Ammon's horn (tissue), 1 donor: ENCODE measurements around the gene C19orf85.

Experiments used
- DNase-seq: peaks from one replicate; pipeline ENCODE4 v3.0.0-alpha.2; 2016; ENCODE audit warnings: low spot score

Gene C19orf85

GRCh38 chr19:55477905-55478304 lies 13.4 kb upstream of the C19orf85 start:
- no peak for DNase-seq

GRCh38 chr19:55476100-55476775 lies 11.7 kb upstream of the C19orf85 start, which contains the start of gene ZNF628:
Gene ZNF628, plus strand, starts transcription at chr19:55476617. Its CDS starts 3,294 bp downstream, at chr19:55479911.
- DNase-seq = peak; percentile 99

GRCh38 chr19:55474269-55475265 lies 10.0 kb upstream of the C19orf85 start:
- DNase-seq = no peak

- no peak for DNase-seq
These were observed 8.9 kb upstream of the C19orf85 start for GRCh38 chr19:55473225-55474012.

- DNase-seq = no peak
These were observed 7.9 kb upstream of the C19orf85 start for GRCh38 chr19:55472463-55472862.

- no peak for DNase-seq
These were observed 6.7 kb upstream of the C19orf85 start for GRCh38 chr19:55471266-55471665.

- no peak for DNase-seq
These were observed 3.5 kb upstream of the C19orf85 start for GRCh38 chr19:55468054-55468393.

GRCh38 chr19:55467236-55468053 lies 2.9 kb upstream of the C19orf85 start:
- DNase-seq = peak; percentile 54

- DNase-seq = no peak
These were observed 1.7 kb upstream of the C19orf85 start for GRCh38 chr19:55466241-55466614.

- no peak for DNase-seq
These were observed 1.1 kb upstream of the C19orf85 start for GRCh38 chr19:55465460-55466240.

GRCh38 chr19:55464039-55464661 lies 401 bp downstream of the C19orf85 start:
- no peak for DNase-seq

- DNase-seq = no peak
These were observed 944 bp downstream of the C19orf85 start for GRCh38 chr19:55463583-55464031.

- no peak for DNase-seq
These were observed 1.8 kb downstream of the C19orf85 start for GRCh38 chr19:55462722-55463121.

GRCh38 chr19:55461974-55462626 lies 2.5 kb downstream of the C19orf85 start:
- DNase-seq = peak; percentile 24

- DNase-seq = peak; percentile 100
These were observed 3.1 kb downstream of the C19orf85 start, which contains the start of gene ISOC2 for GRCh38 chr19:55461259-55461973. Gene ISOC2, minus strand, starts transcription at chr19:55461642. Its CDS starts 5,156 bp downstream, at chr19:55456486.

- DNase-seq = peak; percentile 64
These were observed 3.8 kb downstream of the C19orf85 start for GRCh38 chr19:55460670-55461258.

GRCh38 chr19:55459950-55460657 lies 4.4 kb downstream of the C19orf85 start:
- DNase-seq = no peak

GRCh38 chr19:55459551-55459949 lies 5.0 kb downstream of the C19orf85 start:
- DNase-seq = no peak
